Activated CD4-positive, alpha-beta memory T cell treated with anti-CD3 and anti-CD28 coated beads for 36 hours (primary cell): ENCODE results near the gene PEA15. TPM values are rescaled to one million over a fixed set of nuclear protein-coding genes. Genes with fewer than 3 reads are reported as not detected.

Source experiments
- CTCF ChIA-PET: fragments of 350-600 bp; sonication (Branson Sonifier 250); formaldehyde crosslinking; loops from one replicate; lab custom pipeline; 2021; ENCODE audit warnings: antibody characterized with exemption, inconsistent platforms; lab: Charles Lee
- POLR2A ChIA-PET: fragments of 350-600 bp; sonication (Branson Sonifier 250); formaldehyde crosslinking; loops from one replicate; lab custom pipeline; 2021; ENCODE audit warnings: antibody characterized with exemption; lab: Charles Lee
- DNase-seq: peaks from one replicate; pipeline ENCODE4 v3.0.0-alpha.2; 2020
- H3K27ac Mint-ChIP-seq: one replicate; pipeline ENCODE4 v1.8.0; 2021; ENCODE audit warnings: mixed read lengths
- H3K27me3 Mint-ChIP-seq: one replicate; pipeline ENCODE4 v1.8.0; 2021; ENCODE audit warnings: mixed read lengths
- H3K36me3 Mint-ChIP-seq: one replicate; pipeline ENCODE4 v1.8.0; 2021; ENCODE audit warnings: mixed read lengths
- H3K4me1 Mint-ChIP-seq: one replicate; pipeline ENCODE4 v1.8.0; 2021; ENCODE audit warnings: low read depth, mixed read lengths
- H3K4me3 Mint-ChIP-seq: one replicate; pipeline ENCODE4 v1.8.0; 2021; ENCODE audit warnings: mild to moderate bottlenecking, mixed read lengths
- H3K9me3 Mint-ChIP-seq: one replicate; pipeline ENCODE4 v1.8.0; 2021; ENCODE audit warnings: mixed read lengths
- intact Hi-C: fragments of 100-400 bp; cut with micrococcal nuclease; formaldehyde crosslinking; loops from one replicate; pipeline ENCODE4 v1.15.1; 2023
- total RNA-seq, 2 experiments: library from RNA; stranded (reverse); gene quantifications; one replicate each; pipeline ENCODE4 v1.2.3, GENCODE V29; 2021

PEA15 gene
- total RNA-seq, 2 experiments from 2014 or later, result 51.8 to 51.9 TPM

GRCh38 chr1:160226623-160227022 lies 21.4 kb downstream of the PEA15 start:
- Mint-ChIP-seq H3K4me3 (no peak overlapping the region), H3K9me3 (no peaks in the 10 kb centered on the region), H3K27me3 (no peaks in the 10 kb centered on the region), H3K4me1 (no peaks in the 10 kb centered on the region), H3K36me3 (peaks cover 37% of the 10 kb centered on the region), H3K27ac (no peak overlapping the region)
- CTCF ChIA-PET, result interaction anchor here (1.1 to 5.2 kb wide), 2 partner anchors 16 to 65 kb away, joined by 3 to 36 read pairs; no protein-coding TSS in a partner anchor
- DNase-seq, result no peak
- POLR2A ChIA-PET, result interaction anchor here (0.7 kb wide), 1 partner anchor 16 kb away, joined by 3 read pairs; no protein-coding TSS in a partner anchor
- intact Hi-C loops, result no loop called here

- H3K27ac Mint-ChIP-seq, result no peak overlapping the region
- ChIA-PET CTCF (interaction anchor here (1.1 to 5.2 kb wide), 2 partner anchors 16 to 64 kb away, joined by 3 to 36 read pairs; no protein-coding TSS in a partner anchor), POLR2A (no interaction called here)
- intact Hi-C loops, result no loop called here
- no peaks in the 10 kb centered on the region for H3K27me3 Mint-ChIP-seq
- no peak for DNase-seq
- H3K4me1 Mint-ChIP-seq, result no peaks in the 10 kb centered on the region
- no peaks in the 10 kb centered on the region for H3K9me3 Mint-ChIP-seq
- H3K4me3 Mint-ChIP-seq, result no peak overlapping the region
- peaks cover 37% of the 10 kb centered on the region for H3K36me3 Mint-ChIP-seq
Observed at GRCh38 chr1:160227034-160227433, 21.9 kb downstream of the PEA15 start.

GRCh38 chr1:160227561-160227960 lies 22.4 kb downstream of the PEA15 start:
- H3K36me3 Mint-ChIP-seq, result peaks cover 35% of the 10 kb centered on the region
- no peak overlapping the region for H3K4me3 Mint-ChIP-seq
- no peak overlapping the region for H3K27ac Mint-ChIP-seq
- DNase-seq, result no peak
- intact Hi-C loops, result no loop called here
- no peaks in the 10 kb centered on the region for H3K4me1 Mint-ChIP-seq
- H3K9me3 Mint-ChIP-seq, result no peaks in the 10 kb centered on the region
- POLR2A ChIA-PET, result no interaction called here
- CTCF ChIA-PET, result interaction anchor here (3.3 to 5.2 kb wide), 2 partner anchors 25 to 64 kb away, joined by 15 to 36 read pairs; no protein-coding TSS in a partner anchor
- no peaks in the 10 kb centered on the region for H3K27me3 Mint-ChIP-seq

DNA sequence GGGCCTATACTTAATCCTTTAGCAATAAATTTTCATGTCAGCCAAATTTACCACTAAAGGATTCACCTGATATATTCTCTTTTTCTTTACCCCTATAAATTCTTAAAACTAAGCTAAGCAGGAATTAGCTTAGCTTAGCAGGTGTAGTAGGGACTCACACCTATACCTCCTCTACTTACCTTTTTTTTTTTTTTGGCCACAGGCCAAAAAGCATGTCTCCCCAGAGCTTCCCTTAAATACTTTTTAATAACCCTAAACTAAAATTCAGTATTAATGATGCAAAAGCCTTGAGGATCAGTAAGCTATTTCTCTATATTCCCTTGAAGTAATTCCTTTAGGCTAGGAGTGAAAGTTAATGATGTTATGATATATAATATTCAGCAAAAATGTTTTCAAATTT lies 23.2 kb downstream of the PEA15 start:
- Mint-ChIP-seq H3K27ac (no peak overlapping the region), H3K27me3 (no peaks in the 10 kb centered on the region), H3K9me3 (no peaks in the 10 kb centered on the region), H3K4me1 (peaks cover 2% of the 10 kb centered on the region), H3K36me3 (peaks cover 33% of the 10 kb centered on the region), H3K4me3 (no peak overlapping the region)
- POLR2A ChIA-PET, result interaction anchor here (0.7 to 0.8 kb wide), 4 partner anchors 17 to 148 kb away, joined by 3 to 6 read pairs (median 4); no protein-coding TSS in a partner anchor
- intact Hi-C loops, result no loop called here
- CTCF ChIA-PET, result interaction anchor here (0.8 to 5.2 kb wide), 4 partner anchors 12 to 63 kb away, joined by 3 to 36 read pairs (median 10); no protein-coding TSS in a partner anchor
- DNase-seq, result no peak

- Mint-ChIP-seq H3K9me3 (no peaks in the 10 kb centered on the region), H3K36me3 (peaks cover 43% of the 10 kb centered on the region), H3K27me3 (no peaks in the 10 kb centered on the region), H3K27ac (no peak overlapping the region), H3K4me1 (peaks cover 16% of the 10 kb centered on the region), H3K4me3 (no peak overlapping the region)
- ChIA-PET CTCF (interaction anchor here (3.3 to 4.0 kb wide), 2 partner anchors 19 to 59 kb away, joined by 14 to 28 read pairs; no protein-coding TSS in a partner anchor), POLR2A (interaction anchor here (1.3 kb wide), 1 partner anchor 19 kb away, joined by 3 read pairs; no protein-coding TSS in a partner anchor)
- DNase-seq, result no peak
- intact Hi-C loops, result no loop called here
Observed at GRCh38 chr1:160232911-160233310, 27.7 kb downstream of the PEA15 start.

- Mint-ChIP-seq H3K27ac (no peak overlapping the region), H3K4me3 (no peak overlapping the region), H3K9me3 (no peaks in the 10 kb centered on the region), H3K36me3 (peaks cover 39% of the 10 kb centered on the region), H3K27me3 (no peaks in the 10 kb centered on the region), H3K4me1 (peaks cover 16% of the 10 kb centered on the region)
- intact Hi-C loops, result no loop called here
- ChIA-PET POLR2A (no interaction called here), CTCF (no interaction called here)
- no peak for DNase-seq
Observed at GRCh38 chr1:160236806-160237205, 31.6 kb downstream of the PEA15 start.

DNA sequence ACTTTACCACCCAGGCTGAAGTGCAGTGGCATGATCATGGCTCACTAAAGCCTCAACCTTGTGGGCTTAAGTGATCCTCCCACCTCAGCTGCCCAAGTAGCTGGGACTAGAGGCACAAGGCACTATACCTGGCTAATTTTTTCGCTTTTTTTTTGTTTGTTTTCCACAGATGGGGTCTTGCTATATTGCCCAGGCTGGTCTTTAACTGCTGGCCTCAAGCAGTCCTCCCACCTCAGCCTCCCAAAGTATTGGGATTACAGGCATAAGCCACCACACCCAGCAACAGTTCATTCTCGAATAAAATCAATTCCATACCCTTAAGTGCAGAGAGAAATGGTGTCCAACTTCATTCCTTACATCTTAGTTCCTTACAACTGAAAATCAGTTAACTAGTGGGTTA lies 32.4 kb downstream of the PEA15 start:
- CTCF ChIA-PET, result no interaction called here
- Mint-ChIP-seq H3K27me3 (no peaks in the 10 kb centered on the region), H3K4me3 (no peak overlapping the region), H3K4me1 (peaks cover 16% of the 10 kb centered on the region), H3K27ac (no peak overlapping the region), H3K9me3 (no peaks in the 10 kb centered on the region), H3K36me3 (peaks cover 41% of the 10 kb centered on the region)
- intact Hi-C loops, result no loop called here
- POLR2A ChIA-PET, result no interaction called here
- DNase-seq, result no peak

DNA sequence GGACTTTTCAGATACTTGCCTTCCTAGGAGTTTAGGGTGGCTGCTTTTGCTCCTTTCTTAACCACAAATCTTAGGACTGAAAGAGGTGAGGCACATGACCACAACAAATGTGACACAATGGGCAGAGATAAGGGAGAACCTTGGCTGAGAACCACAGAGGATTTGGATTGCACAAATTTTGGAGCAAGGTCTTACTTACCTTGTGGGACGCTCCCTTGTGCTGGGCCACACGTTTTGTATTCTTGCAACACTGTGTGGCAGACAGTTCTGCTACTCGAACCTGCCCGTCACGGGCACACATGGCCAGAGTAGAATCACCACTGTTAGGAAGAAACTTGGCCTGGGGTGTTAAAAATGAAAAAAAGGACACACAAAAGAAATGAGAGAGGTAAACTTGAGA lies 33.2 kb downstream of the PEA15 start:
- no peaks in the 10 kb centered on the region for H3K9me3 Mint-ChIP-seq
- POLR2A ChIA-PET, result interaction anchor here (1.0 kb wide), 1 partner anchor 14 kb away, joined by 3 read pairs; no protein-coding TSS in a partner anchor
- peaks cover 43% of the 10 kb centered on the region for H3K36me3 Mint-ChIP-seq
- intact Hi-C loops, result no loop called here
- no peak for DNase-seq
- no peak overlapping the region for H3K4me3 Mint-ChIP-seq
- no peak overlapping the region for H3K27ac Mint-ChIP-seq
- H3K27me3 Mint-ChIP-seq, result no peaks in the 10 kb centered on the region
- peaks cover 15% of the 10 kb centered on the region for H3K4me1 Mint-ChIP-seq
- CTCF ChIA-PET, result interaction anchor here (0.7 to 7.2 kb wide), 4 partner anchors 9 to 53 kb away, joined by 3 to 46 read pairs (median 6); no protein-coding TSS in a partner anchor

DNA sequence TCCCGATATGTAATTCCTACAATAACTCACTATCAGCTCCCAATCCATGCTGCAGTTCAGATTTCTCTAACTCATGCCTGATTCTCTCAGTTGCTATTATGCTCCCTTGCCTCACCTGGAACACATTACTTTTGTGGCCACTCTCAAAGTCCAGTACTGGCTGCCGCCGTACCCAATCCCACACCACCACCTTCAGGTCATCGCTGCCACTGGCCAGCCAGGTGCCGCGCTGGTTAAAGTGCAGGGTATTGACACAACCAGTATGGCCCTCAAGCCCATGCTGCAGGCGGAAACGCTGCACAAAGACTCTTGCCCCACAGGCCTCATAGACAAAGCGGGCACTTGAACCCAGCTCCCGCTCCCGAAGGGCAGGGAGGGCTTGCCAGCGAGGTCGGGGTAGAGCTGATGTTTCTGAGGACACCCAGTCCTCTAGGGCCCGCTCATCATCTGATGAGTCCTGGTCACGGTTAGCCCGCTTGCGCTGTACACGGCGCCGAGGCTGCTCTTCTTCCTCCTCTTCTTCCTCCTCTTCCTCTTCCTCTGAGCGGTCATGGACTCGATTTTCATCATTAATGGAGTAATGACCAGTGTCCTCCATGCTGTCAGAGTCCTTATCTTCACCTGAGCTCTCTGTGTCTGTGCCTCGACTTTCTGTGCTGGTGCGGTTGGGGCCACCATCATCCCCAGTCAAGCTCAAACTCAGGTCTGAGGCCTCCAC lies 34.6 kb downstream of the PEA15 start:
- Mint-ChIP-seq H3K4me3 (no peak overlapping the region), H3K4me1 (peaks cover 4% of the 10 kb centered on the region), H3K9me3 (no peaks in the 10 kb centered on the region), H3K36me3 (peaks cover 37% of the 10 kb centered on the region), H3K27me3 (no peaks in the 10 kb centered on the region), H3K27ac (no peak overlapping the region)
- intact Hi-C loops, result no loop called here
- POLR2A ChIA-PET, result no interaction called here
- CTCF ChIA-PET, result interaction anchor here (1.2 to 7.2 kb wide), 4 partner anchors 8 to 51 kb away, joined by 3 to 46 read pairs (median 6); no protein-coding TSS in a partner anchor
- DNase-seq, result no peak

DNA sequence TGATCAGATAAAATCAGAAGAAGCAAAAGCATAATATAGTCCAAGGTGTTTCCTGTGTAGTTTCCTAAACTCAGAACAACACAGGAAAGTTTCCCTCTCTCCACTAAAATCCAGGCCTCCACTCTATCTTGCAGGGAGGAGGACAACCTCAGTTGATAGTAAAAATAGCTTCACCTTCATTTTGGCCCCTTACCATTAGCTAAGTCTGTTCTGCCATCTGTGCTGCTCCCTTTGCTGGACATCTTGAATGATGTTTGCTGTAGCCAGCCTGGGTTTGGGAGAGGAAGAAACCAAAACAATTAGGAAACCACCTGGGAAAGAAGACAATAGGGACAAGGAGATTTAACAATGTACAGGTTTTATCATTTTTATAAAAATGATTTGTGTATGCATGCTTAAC lies 38.6 kb downstream of the PEA15 start:
- H3K27me3 Mint-ChIP-seq, result no peaks in the 10 kb centered on the region
- CTCF ChIA-PET, result interaction anchor here (0.6 to 7.2 kb wide), 7 partner anchors 8 to 158 kb away, joined by 3 to 46 read pairs (median 5); no protein-coding TSS in a partner anchor
- no peaks in the 10 kb centered on the region for H3K9me3 Mint-ChIP-seq
- H3K4me3 Mint-ChIP-seq, result no peak overlapping the region
- intact Hi-C loops, result no loop called here
- peaks cover 21% of the 10 kb centered on the region for H3K36me3 Mint-ChIP-seq
- no peak overlapping the region for H3K27ac Mint-ChIP-seq
- H3K4me1 Mint-ChIP-seq, result peaks cover 7% of the 10 kb centered on the region
- DNase-seq, result no peak
- POLR2A ChIA-PET, result interaction anchor here (1.8 kb wide), 1 partner anchor 18 kb away, joined by 4 read pairs; no protein-coding TSS in a partner anchor

DNA sequence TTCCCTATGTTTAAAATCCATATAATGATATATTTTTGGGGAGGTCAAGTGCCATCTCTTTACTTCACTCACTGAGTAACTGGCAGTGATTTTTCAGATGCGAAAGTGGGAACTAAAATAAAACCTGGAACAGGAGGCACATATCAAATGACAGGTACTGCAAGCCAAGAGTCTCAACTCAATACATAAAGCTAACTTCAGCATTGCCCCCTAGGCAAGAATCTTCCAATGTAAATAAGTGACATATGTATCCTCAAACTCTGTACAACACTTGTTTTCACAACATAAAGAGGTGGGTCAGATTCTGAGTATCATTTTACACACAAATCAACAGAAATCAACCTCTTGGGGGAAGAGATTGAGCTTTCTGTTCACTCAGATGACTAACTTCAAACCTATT lies 39.0 kb downstream of the PEA15 start:
- no peak for DNase-seq
- Mint-ChIP-seq H3K4me3 (no peak overlapping the region), H3K27me3 (no peaks in the 10 kb centered on the region), H3K4me1 (peaks cover 7% of the 10 kb centered on the region), H3K27ac (no peak overlapping the region), H3K36me3 (peaks cover 16% of the 10 kb centered on the region), H3K9me3 (no peaks in the 10 kb centered on the region)
- CTCF ChIA-PET, result interaction anchor here (1.4 to 7.2 kb wide), 6 partner anchors 8 to 159 kb away, joined by 3 to 46 read pairs (median 8); no protein-coding TSS in a partner anchor
- intact Hi-C loops, result no loop called here
- POLR2A ChIA-PET, result interaction anchor here (1.8 kb wide), 1 partner anchor 17 kb away, joined by 4 read pairs; no protein-coding TSS in a partner anchor

- POLR2A ChIA-PET, result interaction anchor here (1.6 kb wide), 1 partner anchor 17 kb away, joined by 3 read pairs; no protein-coding TSS in a partner anchor
- H3K27me3 Mint-ChIP-seq, result no peaks in the 10 kb centered on the region
- peaks cover 7% of the 10 kb centered on the region for H3K4me1 Mint-ChIP-seq
- no peak for DNase-seq
- H3K4me3 Mint-ChIP-seq, result no peak overlapping the region
- H3K27ac Mint-ChIP-seq, result no peak overlapping the region
- H3K9me3 Mint-ChIP-seq, result no peaks in the 10 kb centered on the region
- peaks cover 11% of the 10 kb centered on the region for H3K36me3 Mint-ChIP-seq
- intact Hi-C loops, result no loop called here
- CTCF ChIA-PET, result interaction anchor here (7.2 kb wide), 1 partner anchor 46 kb away, joined by 46 read pairs; no protein-coding TSS in a partner anchor
Observed at GRCh38 chr1:160245434-160245833, 40.2 kb downstream of the PEA15 start.
